Measurements from ENCODE around the gene MUSTN1. TPM values are rescaled to one million over a fixed set of nuclear protein-coding genes. Genes with fewer than 3 reads are reported as not detected.

MUSTN1 gene
- total RNA-seq, 1 donor from 2014 or later = not detected

DNA sequence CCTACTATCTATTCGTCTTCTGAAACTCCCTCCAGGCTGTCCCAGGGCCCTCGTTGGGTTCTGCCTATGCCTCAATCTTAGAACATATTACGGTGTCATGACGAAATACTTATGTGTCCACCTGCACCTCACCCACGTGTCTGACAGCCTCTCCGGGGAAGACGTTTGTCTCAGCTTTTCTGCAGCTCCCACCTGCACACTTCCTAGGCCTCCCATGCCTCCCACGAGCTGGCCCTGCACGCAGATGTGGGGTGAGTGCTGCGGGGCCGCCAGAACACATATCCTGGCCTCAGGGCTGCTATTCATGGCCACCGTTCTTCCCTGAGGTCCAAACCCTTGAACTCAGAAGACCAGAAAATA lies 7.1 kb upstream of the MUSTN1 start:
- Mint-ChIP-seq H3K4me1 (ENCODE audit: low read depth) (peaks cover 13% of the 10 kb centered on the region), H3K9me3 (ENCODE audit: low read depth) (no peaks in the 10 kb centered on the region), H3K27me3 (no peaks in the 10 kb centered on the region), H3K27ac (no peak overlapping the region), H3K4me3 (ENCODE audit: low read depth) (no peak overlapping the region), H3K36me3 (ENCODE audit: insufficient read depth) (peaks cover 1% of the 10 kb centered on the region)
- DNase-seq (ENCODE audit: low spot score, unreplicated experiment) = no peak
- TF ChIP-seq, protein P1, sequence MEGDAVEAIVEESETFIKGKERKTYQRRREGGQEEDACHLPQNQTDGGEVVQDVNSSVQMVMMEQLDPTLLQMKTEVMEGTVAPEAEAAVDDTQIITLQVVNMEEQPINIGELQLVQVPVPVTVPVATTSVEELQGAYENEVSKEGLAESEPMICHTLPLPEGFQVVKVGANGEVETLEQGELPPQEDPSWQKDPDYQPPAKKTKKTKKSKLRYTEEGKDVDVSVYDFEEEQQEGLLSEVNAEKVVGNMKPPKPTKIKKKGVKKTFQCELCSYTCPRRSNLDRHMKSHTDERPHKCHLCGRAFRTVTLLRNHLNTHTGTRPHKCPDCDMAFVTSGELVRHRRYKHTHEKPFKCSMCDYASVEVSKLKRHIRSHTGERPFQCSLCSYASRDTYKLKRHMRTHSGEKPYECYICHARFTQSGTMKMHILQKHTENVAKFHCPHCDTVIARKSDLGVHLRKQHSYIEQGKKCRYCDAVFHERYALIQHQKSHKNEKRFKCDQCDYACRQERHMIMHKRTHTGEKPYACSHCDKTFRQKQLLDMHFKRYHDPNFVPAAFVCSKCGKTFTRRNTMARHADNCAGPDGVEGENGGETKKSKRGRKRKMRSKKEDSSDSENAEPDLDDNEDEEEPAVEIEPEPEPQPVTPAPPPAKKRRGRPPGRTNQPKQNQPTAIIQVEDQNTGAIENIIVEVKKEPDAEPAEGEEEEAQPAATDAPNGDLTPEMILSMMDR (IDR thresholded peaks at IDR 0.05; ENCODE audit: unreplicated experiment) = no peak

DNA sequence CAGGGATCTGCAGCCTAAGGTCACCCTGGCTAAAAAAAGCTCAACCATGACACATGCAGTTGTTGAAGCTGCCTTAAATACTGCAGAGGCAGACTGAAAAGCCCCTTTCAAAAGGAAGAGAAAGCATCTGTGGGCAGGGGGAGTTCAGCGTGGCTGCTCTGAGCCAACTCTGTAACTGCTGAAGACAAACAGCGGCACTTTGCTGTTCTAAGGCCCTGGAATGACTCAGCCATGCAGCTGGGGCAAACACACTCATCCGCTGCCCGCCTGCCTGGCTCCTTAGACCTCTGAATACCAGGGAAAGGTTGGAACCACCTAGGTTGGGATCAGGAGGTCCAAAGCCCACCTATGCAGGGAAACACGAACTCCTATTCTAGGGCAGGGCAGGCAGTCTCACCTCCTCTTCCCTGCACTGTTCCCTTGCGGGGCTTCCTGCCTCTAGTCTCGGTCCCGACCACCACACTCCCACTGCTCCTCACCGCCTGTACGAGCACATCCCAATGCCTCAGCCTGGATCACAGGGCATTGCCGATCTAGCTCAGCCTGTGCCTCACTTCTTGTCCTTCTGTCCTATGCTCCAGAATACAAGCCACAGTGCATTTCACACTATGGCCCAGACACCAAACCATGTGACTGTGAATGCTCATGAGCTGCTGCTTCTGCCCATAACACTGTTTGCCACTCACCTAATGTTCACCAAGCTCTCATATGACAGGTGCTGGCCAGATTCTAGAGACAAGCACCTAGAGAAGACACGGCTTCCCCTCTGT lies 6.6 kb upstream of the MUSTN1 start:
- Mint-ChIP-seq H3K27ac (no peak overlapping the region), H3K4me1 (ENCODE audit: low read depth) (peaks cover 13% of the 10 kb centered on the region), H3K27me3 (no peaks in the 10 kb centered on the region), H3K4me3 (ENCODE audit: low read depth) (no peak overlapping the region), H3K36me3 (ENCODE audit: insufficient read depth) (peaks cover 1% of the 10 kb centered on the region), H3K9me3 (ENCODE audit: low read depth) (no peaks in the 10 kb centered on the region)
- no peak for DNase-seq (ENCODE audit: low spot score, unreplicated experiment)
- TF ChIP-seq, protein P1 (IDR thresholded peaks at IDR 0.05; ENCODE audit: unreplicated experiment) = no peak

GRCh38 chr3:52839892-52840545 lies 5.2 kb upstream of the MUSTN1 start:
- peaks cover 1% of the 10 kb centered on the region for H3K36me3 Mint-ChIP-seq (ENCODE audit: insufficient read depth)
- no peak for DNase-seq (ENCODE audit: low spot score, unreplicated experiment)
- no peaks in the 10 kb centered on the region for H3K27me3 Mint-ChIP-seq
- peak overlapping the region; percentile 73 for H3K27ac Mint-ChIP-seq
- no peaks in the 10 kb centered on the region for H3K9me3 Mint-ChIP-seq (ENCODE audit: low read depth)
- no peak overlapping the region for H3K4me3 Mint-ChIP-seq (ENCODE audit: low read depth)
- peaks cover 17% of the 10 kb centered on the region for H3K4me1 Mint-ChIP-seq (ENCODE audit: low read depth)
- TF ChIP-seq, protein P1 (IDR thresholded peaks at IDR 0.05; ENCODE audit: unreplicated experiment) = no peak

- H3K4me1 Mint-ChIP-seq (ENCODE audit: low read depth) = peaks cover 17% of the 10 kb centered on the region
- no peak overlapping the region for H3K4me3 Mint-ChIP-seq (ENCODE audit: low read depth)
- no peak for DNase-seq (ENCODE audit: low spot score, unreplicated experiment)
- no peaks in the 10 kb centered on the region for H3K27me3 Mint-ChIP-seq
- peaks cover 1% of the 10 kb centered on the region for H3K36me3 Mint-ChIP-seq (ENCODE audit: insufficient read depth)
- no peaks in the 10 kb centered on the region for H3K9me3 Mint-ChIP-seq (ENCODE audit: low read depth)
- TF ChIP-seq, protein P1 (IDR thresholded peaks at IDR 0.05; ENCODE audit: unreplicated experiment) = no peak
- H3K27ac Mint-ChIP-seq = peak overlapping the region; percentile 83
These were observed 4.4 kb upstream of the MUSTN1 start for GRCh38 chr3:52839268-52839575.

DNA sequence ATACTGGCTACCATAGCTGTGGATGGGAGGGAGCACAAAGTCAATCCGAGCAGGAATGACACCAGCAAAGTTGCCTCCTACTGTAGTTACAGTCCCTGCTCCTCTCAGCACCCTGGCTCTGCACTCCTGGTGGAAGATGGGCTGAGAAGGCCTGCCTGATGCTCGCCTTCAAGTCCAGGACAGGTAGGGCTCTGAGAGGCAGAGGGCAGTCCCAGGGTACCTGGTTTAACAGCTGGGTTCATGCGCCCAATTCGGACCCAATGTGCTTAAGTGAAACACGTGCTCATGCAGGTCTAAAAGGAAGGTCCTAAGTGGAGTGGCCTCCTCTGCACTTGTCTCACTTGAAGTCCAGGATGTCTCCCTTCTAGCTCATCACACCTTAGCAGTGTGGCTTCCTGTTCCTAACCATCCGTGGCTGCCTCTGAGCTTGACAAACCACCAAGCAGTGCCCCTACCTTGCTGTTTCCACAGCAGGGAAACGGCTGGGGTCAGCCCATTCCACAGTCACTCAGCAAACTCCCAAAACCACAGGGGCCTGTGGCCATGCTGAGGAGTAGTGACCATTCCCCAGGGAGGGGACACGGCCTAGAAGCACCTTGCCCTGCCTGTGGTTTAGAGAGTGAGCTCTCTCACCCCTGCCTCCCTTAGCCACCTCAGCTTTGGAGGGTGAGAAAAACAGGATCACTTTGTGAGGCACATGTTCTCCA lies 3.9 kb upstream of the MUSTN1 start:
- Mint-ChIP-seq H3K4me1 (ENCODE audit: low read depth) (peaks cover 17% of the 10 kb centered on the region), H3K36me3 (ENCODE audit: insufficient read depth) (peaks cover 1% of the 10 kb centered on the region), H3K9me3 (ENCODE audit: low read depth) (no peaks in the 10 kb centered on the region), H3K27ac (peak overlapping the region; percentile 83), H3K4me3 (ENCODE audit: low read depth) (no peak overlapping the region), H3K27me3 (no peaks in the 10 kb centered on the region)
- no peak for DNase-seq (ENCODE audit: low spot score, unreplicated experiment)
- TF ChIP-seq, protein P1 (IDR thresholded peaks at IDR 0.05; ENCODE audit: unreplicated experiment) = no peak
